Left renal pelvis (tissue), 4 donors: ENCODE data around the gene SYNGR4. TPM values are rescaled to one million over a fixed set of nuclear protein-coding genes. Genes with fewer than 3 reads are reported as not detected.
"Not testable (repeated sequence)": the region's sequence is repeated elsewhere in the genome, so short reads cannot be mapped to it uniquely, and the experiment has no call there.

ENCODE experiments used
- DNase-seq, 4 donors: peaks; one replicate each; pipeline ENCODE4 v3.0.0-alpha.2; 2013; ENCODE audit warnings: low read depth in 4 of 4, low spot score in 3 of 4
- polyA plus RNA-seq, 4 donors: library from polyadenylated mRNA; unstranded; fragments of 120-200 nt; gene quantifications; one replicate each; pipeline ENCODE4 v1.2.1, GENCODE V29; 2013; ENCODE audit not compliant: insufficient read length in 4 of 4

Gene SYNGR4
- polyA plus RNA-seq: under 1 TPM; 0.14 to 0.44 (median 0.33) TPM

- peak; percentile 99 to 100 (median 100) for DNase-seq
These were observed at the start of gene SYNGR4, which contains the start of gene TMEM143 for GRCh38 chr19:48363810-48364597. Gene SYNGR4 (plus strand): TSS chr19:48364367. CDS start chr19:48365843, 1,476 bp downstream. Gene TMEM143 (minus strand): TSS chr19:48363940. CDS start chr19:48363920, 20 bp downstream.

- no peak for DNase-seq
These were observed 48.5 kb upstream of the SYNGR4 start for GRCh38 chr19:48315712-48316111.

DNA sequence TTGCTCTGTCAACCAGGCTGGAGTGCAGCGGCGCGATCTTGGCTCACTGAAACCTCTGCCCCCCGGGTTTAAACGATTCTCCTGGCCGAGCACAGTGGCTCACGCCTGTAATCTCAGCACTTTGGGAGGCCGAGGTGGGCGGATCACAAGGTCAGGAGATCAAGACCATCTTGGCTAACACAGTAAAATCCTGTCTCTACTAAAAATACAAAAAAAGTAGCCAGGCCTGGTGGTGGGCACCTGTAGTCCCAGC is 46.5 kb upstream of the SYNGR4 start:
- not testable (repeated sequence) for DNase-seq

DNA sequence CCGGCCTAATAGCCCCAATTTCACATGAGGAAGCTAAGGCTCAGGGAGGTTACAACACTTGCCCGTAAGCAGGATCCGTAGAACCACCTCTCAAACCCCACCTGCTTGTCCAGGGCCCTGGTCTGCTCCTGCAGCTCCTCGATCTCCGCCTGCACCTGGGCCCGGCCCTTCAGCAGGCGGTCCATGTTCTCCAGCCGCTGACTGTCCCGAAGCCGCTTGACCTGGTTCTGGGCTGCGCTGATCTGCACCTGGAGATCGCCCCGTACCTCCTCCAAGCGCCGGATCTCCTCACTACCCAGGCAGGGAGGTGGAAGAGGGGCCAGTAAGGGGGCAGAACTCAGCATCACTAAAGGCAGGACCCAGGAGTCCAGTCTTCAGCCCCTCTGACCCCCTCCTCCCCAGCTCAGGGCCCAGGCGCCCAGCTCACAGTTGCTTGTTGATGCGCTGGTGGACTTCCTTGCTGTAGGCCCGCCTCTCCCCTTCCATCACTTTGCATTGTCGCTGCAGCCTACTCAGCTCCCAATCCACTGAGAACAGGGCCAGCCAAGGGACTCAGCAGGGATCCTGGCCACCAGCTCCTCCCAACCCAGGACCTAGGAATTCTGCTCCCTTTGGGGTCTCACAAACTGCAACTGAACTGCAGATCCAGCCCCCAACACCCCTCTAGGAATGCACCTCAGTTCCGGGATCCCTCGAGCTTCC is 45.7 kb upstream of the SYNGR4 start:
- DNase-seq: no peak

DNA sequence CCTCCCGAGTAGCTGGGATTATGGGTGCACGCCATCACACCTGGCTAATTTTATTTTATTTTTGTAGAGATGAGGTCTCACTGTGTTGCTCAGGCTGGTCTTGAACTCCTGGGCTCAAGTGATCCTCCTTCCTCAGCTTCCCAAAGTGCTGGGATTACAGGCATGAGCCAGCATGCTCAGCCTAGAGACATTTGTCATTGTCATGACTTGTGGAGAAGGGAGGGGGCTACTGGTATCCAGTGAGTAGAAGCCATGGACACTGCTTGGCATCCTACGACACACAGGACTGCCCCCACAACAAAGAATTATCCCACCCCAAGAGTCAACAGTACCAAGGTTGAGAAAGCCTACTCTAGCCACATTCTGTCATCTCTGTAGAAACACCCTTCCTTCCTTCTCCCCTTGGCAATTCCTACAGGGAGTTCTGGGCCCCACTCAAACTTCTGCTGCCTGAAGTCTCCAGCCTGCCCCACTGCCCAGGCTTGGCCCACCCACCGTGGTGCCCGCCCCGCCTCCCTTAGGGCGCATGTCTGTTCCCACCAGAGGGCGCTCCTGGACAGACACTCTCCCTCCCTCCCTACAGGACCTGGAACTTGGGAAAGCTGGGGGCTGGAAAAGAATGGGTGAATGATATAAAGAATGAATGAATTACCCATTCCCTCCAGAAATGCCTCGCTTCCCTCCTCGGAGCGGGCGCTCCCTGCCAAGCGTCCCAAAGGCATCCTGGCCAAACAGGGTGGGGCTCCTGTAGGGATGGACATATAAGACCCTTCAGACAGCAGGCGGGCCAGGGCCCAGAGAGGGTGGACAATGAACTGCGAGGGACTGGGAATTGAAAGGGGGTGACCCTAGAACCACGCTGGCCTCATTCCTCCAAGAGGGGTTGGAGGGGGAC is 44.3 kb upstream of the SYNGR4 start:
- no peak for DNase-seq

GRCh38 chr19:48321372-48321621 is 42.9 kb upstream of the SYNGR4 start:
- peak in 3 of 4 donors; percentile 78 to 87 (median 86) for DNase-seq

DNA sequence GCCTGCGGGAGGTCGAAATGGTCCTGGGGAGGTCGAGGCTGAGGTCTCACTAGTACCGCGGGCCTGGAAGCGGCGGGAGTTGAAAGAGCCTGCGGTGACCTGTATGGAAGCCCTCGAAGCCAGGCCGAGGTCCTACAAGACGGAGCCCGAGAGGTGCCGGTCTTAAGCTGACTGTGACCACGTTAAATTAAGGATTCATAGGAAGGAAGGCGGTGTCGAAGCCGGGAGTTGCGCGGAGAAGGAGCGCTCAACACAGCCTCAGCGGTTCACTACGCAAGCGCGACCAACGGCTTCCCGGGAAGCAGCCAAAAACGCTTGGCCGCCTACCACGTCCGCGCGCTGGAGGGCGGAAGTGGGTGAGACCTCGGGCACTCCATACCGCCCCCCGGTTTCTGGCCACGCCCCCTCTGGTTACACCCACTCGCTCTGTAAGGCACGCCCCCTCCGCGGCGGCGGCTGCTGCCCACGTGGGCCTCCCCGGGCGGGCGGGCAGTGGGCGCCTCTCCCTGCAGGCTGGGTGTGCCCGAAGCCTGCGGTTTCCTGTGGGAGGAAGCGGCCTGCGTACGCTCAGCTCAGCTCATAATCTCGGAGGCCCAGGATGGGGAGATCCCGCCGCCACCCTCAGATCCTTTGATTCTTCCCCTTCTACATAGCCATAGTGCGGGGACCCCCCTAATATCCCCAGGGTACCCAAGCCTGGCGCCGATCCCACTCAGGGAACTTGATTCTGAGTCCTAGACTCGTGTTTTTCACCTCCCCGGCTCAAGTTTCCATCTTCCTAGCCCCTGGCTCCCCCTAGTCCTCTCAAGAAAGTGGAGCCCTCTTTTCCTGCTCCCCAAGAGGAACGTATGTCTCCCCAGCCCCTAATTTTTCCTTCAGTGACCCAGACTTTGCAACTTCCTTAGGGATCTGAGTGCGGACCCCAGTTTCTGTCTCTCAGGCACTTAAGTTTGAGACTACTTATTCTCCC is 42.3 kb upstream of the SYNGR4 start:
- peak; percentile 90 to 94 (median 92) for DNase-seq

DNA sequence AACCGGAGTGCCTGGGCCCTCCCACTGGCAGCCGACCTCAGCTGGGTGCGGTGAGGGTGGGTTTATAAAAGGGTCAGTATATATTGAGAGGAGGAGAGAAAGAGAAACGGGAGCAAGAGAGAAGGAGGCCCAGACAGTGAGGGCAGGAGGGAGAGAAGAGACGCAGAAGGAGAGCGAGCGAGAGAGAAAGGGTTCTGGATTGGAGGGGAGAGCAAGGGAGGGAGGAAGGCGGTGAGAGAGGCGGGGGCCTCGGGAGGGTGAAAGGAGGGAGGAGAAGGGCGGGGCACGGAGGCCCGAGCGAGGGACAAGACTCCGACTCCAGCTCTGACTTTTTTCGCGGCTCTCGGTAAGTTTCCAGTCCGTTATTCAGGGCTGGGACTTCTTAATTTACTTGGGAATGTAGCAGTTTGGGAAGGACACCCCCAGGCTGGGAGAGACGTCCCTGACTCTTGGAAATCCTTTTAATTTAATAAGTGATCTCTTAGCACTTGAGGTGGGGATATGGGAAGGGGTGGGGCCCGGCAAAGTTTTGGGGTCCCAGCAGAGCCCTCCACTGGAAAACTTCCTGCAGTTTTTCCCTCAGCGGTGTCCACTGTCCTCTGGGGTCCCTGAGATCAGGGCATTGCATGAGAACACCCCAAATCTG is 38.8 kb upstream of the SYNGR4 start, which contains the start of gene EMP3:
EMP3 (plus strand) TSS at position 288 of the 646 bp plus-strand sequence. CDS start 1,293 bp downstream, outside the sequence.
- DNase-seq: peak in 1 of 4 donors; percentile 70

DNA sequence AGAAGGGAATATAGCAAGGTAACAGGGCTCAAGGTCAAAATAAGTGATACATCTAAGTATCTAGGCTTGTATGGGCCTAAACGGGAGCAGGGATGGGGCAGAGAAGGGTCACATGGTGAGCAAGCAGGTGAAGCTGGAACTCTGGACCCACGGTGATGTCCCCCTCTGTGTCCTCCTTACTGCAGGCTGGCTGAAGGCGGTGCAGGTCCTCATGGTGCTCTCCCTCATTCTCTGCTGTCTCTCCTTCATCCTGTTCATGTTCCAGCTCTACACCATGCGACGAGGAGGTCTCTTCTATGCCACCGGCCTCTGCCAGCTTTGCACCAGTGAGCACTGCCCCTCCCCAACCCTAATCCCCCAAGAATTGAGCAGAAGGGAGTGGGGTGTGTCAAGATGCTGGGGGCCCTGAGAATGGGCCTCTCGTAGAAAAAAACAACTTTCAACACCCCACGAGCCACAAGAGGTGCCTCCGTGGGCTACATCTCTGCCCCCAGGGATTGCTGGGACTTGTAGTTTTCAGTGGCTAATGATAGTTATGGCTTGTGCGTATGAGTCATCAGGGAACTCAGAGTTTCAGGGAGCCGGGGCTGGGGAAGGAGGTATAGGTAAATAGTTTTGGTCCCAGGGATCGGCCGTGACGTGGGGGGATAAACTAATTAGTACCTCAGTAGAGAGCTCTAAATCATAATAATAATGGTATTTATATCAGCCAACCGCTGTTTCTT is 34.8 kb upstream of the SYNGR4 start:
- no peak for DNase-seq

DNA sequence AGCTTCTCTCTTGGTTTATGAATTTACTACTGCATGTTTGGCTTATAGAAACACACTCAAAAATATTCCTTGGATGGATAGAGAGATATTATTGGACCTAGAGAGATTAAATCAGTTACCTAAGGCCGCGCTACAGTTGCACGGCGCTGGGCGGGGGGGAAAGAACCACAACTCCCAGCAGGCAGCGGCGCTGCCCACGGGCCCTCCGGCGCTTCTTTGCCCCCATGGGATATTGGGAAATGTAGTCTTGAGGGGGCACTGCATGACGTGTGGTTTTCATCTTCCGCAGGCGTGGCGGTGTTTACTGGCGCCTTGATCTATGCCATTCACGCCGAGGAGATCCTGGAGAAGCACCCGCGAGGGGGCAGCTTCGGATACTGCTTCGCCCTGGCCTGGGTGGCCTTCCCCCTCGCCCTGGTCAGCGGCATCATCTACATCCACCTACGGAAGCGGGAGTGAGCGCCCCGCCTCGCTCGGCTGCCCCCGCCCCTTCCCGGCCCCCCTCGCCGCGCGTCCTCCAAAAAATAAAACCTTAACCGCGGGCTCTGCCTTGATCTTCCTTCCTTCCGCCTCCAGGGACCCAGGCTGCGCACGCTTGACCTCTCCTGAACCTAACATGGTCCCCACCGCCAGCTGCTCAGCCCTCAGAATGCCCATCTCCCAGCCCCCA is 34.0 kb upstream of the SYNGR4 start:
- peak in 2 of 4 donors; percentile 76 to 80 for DNase-seq

GRCh38 chr19:48332351-48332661 is 31.9 kb upstream of the SYNGR4 start:
- DNase-seq: no peak

- DNase-seq: peak; percentile 87 to 96 (median 90)
These were observed 31.3 kb upstream of the SYNGR4 start for GRCh38 chr19:48332662-48333466.

DNA sequence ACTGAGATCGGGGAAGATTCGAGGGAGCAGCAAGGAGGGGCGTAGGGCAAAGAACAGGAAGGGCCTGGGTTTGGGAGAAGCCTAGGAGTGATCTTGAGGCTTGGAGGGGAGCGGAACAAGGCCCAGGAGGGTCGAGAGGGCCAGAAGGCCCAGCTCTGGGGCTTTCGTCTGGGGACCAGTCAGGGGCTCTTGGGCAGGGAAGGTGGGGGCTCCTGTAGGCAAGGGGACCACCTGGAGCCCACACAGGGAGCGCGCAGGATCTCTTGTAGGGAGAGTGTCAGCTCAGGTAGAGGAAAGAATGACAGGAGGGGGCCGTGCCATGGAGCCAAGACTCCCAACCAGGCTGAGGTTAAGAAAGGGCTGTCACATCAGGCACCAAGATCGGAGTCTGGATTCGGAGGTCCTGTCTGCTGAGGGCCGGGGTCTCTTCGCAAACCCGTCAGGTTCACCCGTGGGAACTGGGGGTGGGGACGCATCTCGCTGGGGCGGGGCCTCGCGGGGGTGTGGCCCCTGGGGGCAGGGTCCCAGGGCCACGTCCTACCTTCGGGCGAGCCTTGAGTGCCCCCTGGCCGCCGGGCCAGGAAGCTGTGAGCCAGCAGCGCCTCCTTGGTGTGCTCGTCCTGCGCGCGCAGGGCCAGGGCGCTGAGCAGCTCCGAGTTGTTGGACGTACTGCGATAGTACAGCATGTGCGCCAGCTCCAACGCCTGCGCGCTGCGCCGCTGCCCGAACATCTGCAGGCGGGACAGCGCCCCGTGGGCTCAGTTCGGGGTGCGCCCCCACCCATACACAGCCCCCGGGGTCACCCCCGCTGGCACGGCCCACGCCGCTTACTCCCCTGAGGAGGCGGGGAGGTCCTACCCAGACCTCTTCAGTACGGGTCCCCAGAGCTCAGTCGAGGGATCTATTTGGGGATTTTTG is 30.4 kb upstream of the SYNGR4 start:
- DNase-seq: peak in 2 of 4 donors; percentile 72 to 74

GRCh38 chr19:48338253-48338755 is 25.9 kb upstream of the SYNGR4 start:
- no peak for DNase-seq

DNA sequence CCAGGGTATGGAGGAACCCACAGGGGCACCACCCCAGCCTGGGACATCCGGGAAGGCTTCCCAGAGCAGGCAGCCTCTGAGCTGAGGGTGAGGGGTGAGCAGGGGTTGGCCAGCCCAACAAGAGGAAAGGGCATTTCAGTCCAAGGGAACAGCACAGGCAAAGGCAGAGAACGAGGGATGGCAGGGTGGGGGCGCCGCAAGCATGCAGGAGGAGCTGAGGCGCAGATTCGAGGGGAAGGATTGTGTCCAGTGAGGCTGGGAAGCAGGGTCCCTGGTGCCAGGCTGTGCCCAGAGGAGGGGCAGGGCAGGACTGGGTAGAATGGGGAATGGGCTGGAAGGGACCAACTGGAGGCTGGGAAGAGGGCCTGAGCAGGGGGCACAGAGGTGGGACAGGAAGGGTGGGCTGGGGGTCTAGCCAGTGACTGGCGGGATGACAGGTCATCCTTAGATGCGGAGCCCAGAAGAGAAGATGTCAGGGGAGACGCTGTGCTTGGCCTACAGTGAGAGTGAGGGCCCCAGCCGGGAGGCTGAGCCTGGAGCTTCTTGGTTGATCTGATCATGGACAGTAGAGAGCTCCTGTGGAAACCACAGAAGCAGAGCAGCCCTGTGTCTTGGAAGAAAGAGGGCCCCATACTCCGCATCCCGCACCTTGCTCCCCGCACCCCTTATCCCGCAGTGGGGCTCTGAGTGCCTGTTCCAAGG is 25.2 kb upstream of the SYNGR4 start:
- DNase-seq: no peak

DNA sequence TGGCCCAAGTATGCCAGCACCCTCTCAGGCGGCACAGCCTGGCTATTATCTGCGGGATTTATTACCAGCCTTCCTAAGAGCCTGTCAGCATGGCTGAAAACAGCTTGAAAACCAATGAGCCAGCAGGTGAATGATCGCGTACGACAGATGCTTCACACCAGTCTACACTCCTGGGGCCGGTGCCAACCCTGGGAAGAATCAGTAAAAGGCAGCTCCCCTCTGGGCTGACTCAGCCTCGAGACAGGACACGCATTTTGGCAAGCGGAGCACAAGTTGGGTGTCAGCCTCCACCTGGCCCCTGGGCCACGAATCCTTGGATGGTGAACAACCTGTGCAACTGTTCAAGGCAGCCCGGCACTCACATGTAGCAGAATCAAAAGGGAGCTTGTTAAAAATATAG is 23.2 kb upstream of the SYNGR4 start:
- DNase-seq: no peak
